Measurements from ENCODE around the gene APOH.

GRCh38 chr17:66222798-66223350 is 6.3 kb downstream of the APOH start:
- no peak for TF ChIP-seq TRAFD1 (CRISPR knock-in tag; IDR thresholded peaks at IDR 0.05; ENCODE audit: borderline replicate concordance)
- TF ChIP-seq MTA3 (CRISPR knock-in tag; IDR thresholded peaks at IDR 0.05), result no peak
- no peak for TF ChIP-seq CTCF (CRISPR knock-in tag; IDR thresholded peaks at IDR 0.05)
- TF ChIP-seq ZFP41 (CRISPR knock-in tag; IDR thresholded peaks at IDR 0.05; ENCODE audit: borderline replicate concordance), result no peak
- TF ChIP-seq ETS1 (CRISPR knock-in tag; IDR thresholded peaks at IDR 0.05), result no peak
- TF ChIP-seq NFATC3 (CRISPR knock-in tag; IDR thresholded peaks at IDR 0.05), result no peak
- peak in 1 of 2 experiments; percentile 40; a peak in 1 of 4 replicates for TF ChIP-seq POLR2A (IDR thresholded peaks at IDR 0.05; ENCODE audit: insufficient read depth in 1 of 2, low read depth in 2 of 2, low read length in 2 of 2)
- no peak for TF ChIP-seq ZKSCAN5 (CRISPR knock-in tag; IDR thresholded peaks at IDR 0.05)
- no peak for TF ChIP-seq ZNF431 (CRISPR knock-in tag; IDR thresholded peaks at IDR 0.05; ENCODE audit: borderline replicate concordance, low read depth)
- no peak for TF ChIP-seq SNAI1 (CRISPR knock-in tag; IDR thresholded peaks at IDR 0.05; ENCODE audit: borderline replicate concordance)
- no peak for TF ChIP-seq MEIS1 (CRISPR knock-in tag; IDR thresholded peaks at IDR 0.05; ENCODE audit: borderline replicate concordance)

All from HepG2 (cell line).